Hepatocyte (in vitro differentiated cells): ENCODE data around the gene MADD. TPM values are rescaled to one million over a fixed set of nuclear protein-coding genes. Genes with fewer than 3 reads are reported as not detected.

Experiments
- DNase-seq: peaks from one replicate; pipeline ENCODE4 v3.0.0-alpha.2; 2016; ENCODE audit warnings: low spot score
- H2AFZ ChIP-seq: fragments of 200-600 bp; sonication (generic); 2 replicates; pipeline ENCODE4 v1.6.0; 2016; ENCODE audit warnings: antibody characterized with exemption, mild to moderate bottlenecking
- H3K27ac ChIP-seq: fragments of 200-600 bp; sonication (generic); 2 replicates; pipeline ENCODE4 v1.5.1; 2016; ENCODE audit warnings: mild to moderate bottlenecking
- H3K27me3 ChIP-seq: fragments of 200-600 bp; sonication (generic); 2 replicates; pipeline ENCODE4 v1.6.1; 2016
- H3K36me3 ChIP-seq: fragments of 200-600 bp; sonication (generic); replicated peaks from 2 replicates; pipeline ENCODE4 v1.5.1; 2016; ENCODE audit warnings: low read depth; ENCODE audit not compliant: insufficient read depth
- H3K4me1 ChIP-seq: fragments of 200-600 bp; sonication (generic); 2 replicates; pipeline ENCODE4 v1.5.1; 2016; ENCODE audit warnings: mild to moderate bottlenecking, moderate library complexity; ENCODE audit not compliant: insufficient read depth
- H3K4me2 ChIP-seq: fragments of 200-600 bp; sonication (generic); 2 replicates; pipeline ENCODE4 v1.6.0; 2016
- H3K4me3 ChIP-seq: fragments of 200-600 bp; sonication (generic); 2 replicates; pipeline ENCODE4 v1.5.1; 2016; ENCODE audit warnings: mild to moderate bottlenecking
- H3K79me2 ChIP-seq: fragments of 200-600 bp; sonication (generic); 2 replicates; pipeline ENCODE4 v1.6.0; 2017; ENCODE audit warnings: mild to moderate bottlenecking
- H3K9me2 ChIP-seq: fragments of 200-600 bp; sonication (generic); replicated peaks from 2 replicates; pipeline ENCODE4 v1.6.0; 2017; ENCODE audit warnings: mild to moderate bottlenecking; ENCODE audit not compliant: insufficient read depth
- H3K9me3 ChIP-seq: fragments of 200-600 bp; sonication (generic); 2 replicates; pipeline ENCODE4 v1.5.1; 2016; ENCODE audit warnings: low read depth, mild to moderate bottlenecking
- H4K20me1 ChIP-seq: fragments of 200-600 bp; sonication (generic); 2 replicates; pipeline ENCODE4 v1.6.0; 2016; ENCODE audit warnings: mild to moderate bottlenecking; ENCODE audit not compliant: insufficient read depth, poor library complexity, severe bottlenecking
- EZH2 ChIP-seq: fragments of 200-600 bp; sonication (generic); IDR thresholded peaks from 2 replicates; pipeline ENCODE4 v1.6.1; 2016; ENCODE audit warnings: antibody characterized with exemption, mild to moderate bottlenecking, borderline replicate concordance
- EZH2phosphoT487 ChIP-seq: fragments of 200-600 bp; sonication (generic); IDR thresholded peaks from one replicate; pipeline ENCODE4 v1.6.1; 2018; ENCODE audit warnings: antibody characterized with exemption, mild to moderate bottlenecking, low read depth, moderate library complexity; ENCODE audit not compliant: unreplicated experiment, severe bottlenecking
- WGBS: methylation state at CpG from one replicate; pipeline ENCODE4 v1.1.6; 2016; ENCODE audit warnings: low lambda C conversion rate; ENCODE audit errors: missing lambda C conversion rate; 5-methylcytosine and 5-hydroxymethylcytosine counted together
- polyA plus RNA-seq: library from polyadenylated mRNA; unstranded; fragments of >200 nt; fragmentation: Nextera tagmentation; extraction: Ambion mirVana; gene quantifications from 2 replicates; pipeline ENCODE4 v1.2.1, GENCODE V29; 2016
- total RNA-seq: library from RNA; depleted of rRNA; stranded (reverse); fragments of >200 nt; gene quantifications from 2 replicates; pipeline ENCODE4 v1.2.3, GENCODE V29; 2014
- TF ChIP-seq, protein P1 (sequence below): fragments of 200-600 bp; sonication (generic); IDR thresholded peaks from 2 replicates; pipeline ENCODE4 v1.5.1; 2016; ENCODE audit warnings: antibody characterized with exemption, mild to moderate bottlenecking; ENCODE audit not compliant: poor library complexity

The MADD gene
- total and polyA plus RNA-seq, 2 experiments from 2014 or later = 17.6 to 19.1 TPM

DNA sequence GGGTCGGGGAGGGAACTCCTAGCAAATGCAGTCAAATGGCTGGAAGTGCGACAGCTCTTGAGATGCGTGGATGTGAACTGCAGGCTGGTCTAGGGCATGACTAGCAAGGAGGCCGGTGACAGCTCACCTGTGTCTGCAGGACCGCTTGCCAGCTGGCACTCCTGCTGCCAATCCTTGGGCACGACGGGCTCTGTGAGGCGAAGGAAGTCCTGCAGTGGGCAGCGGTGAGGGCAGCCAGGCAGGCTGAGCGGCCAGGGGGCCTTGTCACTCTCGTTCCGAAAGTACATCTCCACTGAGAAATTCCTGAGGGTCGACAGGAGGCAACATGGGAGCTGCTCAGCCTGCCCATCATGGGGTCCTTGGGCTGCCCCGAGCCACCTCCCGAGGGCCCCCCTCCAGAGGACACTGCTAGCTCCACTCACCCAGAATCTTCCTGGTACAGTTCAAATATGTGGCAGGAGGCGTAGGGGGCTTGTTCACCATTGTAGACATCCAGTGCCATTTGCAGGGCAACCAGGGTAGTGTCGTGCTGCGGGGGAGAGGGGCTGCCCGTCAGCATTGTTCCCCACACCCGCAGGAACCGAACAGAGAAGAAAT, 27.2 kb upstream of the MADD start:
- TF ChIP-seq EZH2phosphoT487 (no peak), EZH2 (no peak)
- TF ChIP-seq, protein P1, sequence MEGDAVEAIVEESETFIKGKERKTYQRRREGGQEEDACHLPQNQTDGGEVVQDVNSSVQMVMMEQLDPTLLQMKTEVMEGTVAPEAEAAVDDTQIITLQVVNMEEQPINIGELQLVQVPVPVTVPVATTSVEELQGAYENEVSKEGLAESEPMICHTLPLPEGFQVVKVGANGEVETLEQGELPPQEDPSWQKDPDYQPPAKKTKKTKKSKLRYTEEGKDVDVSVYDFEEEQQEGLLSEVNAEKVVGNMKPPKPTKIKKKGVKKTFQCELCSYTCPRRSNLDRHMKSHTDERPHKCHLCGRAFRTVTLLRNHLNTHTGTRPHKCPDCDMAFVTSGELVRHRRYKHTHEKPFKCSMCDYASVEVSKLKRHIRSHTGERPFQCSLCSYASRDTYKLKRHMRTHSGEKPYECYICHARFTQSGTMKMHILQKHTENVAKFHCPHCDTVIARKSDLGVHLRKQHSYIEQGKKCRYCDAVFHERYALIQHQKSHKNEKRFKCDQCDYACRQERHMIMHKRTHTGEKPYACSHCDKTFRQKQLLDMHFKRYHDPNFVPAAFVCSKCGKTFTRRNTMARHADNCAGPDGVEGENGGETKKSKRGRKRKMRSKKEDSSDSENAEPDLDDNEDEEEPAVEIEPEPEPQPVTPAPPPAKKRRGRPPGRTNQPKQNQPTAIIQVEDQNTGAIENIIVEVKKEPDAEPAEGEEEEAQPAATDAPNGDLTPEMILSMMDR = no peak
- no peaks in the 10 kb centered on the region for H3K9me3 ChIP-seq
- no peak overlapping the region for H3K4me3 ChIP-seq
- H3K4me1 ChIP-seq = peaks cover 8% of the 10 kb centered on the region
- no peak for DNase-seq
- H3K27ac ChIP-seq = peak overlapping the region; percentile 37
- WGBS = 91% methylated on average over 21 of the region's 21 CpGs
- no peak overlapping the region for H3K4me2 ChIP-seq
- peaks cover 3% of the 10 kb centered on the region for H3K79me2 ChIP-seq
- no peaks in the 10 kb centered on the region for H3K9me2 ChIP-seq
- H4K20me1 ChIP-seq = no peaks in the 10 kb centered on the region
- H3K27me3 ChIP-seq = no peaks in the 10 kb centered on the region
- H2AFZ ChIP-seq = no peak overlapping the region
- H3K36me3 ChIP-seq = no peaks in the 10 kb centered on the region

DNA sequence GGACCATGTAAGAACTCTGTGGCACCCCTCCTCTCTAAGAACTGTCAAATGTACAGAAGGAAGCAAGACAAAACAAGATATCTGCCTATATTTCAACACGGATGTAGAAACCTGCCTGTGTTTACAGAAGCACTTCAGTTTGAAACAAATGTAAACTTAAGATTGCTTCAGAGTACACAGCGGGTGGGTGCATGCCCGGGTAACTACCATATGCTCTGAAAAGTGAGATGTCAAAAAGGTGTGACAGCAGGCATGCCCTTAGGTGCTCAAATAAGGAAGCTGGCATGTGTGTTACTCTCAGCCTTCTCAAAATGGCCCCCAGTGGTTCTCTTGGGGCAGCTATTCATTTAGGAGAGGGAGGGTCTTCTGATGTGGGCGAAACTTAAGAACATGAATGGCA, 26.5 kb upstream of the MADD start:
- H3K79me2 ChIP-seq = peaks cover 8% of the 10 kb centered on the region
- no peak overlapping the region for H3K4me3 ChIP-seq
- H3K9me2 ChIP-seq = no peaks in the 10 kb centered on the region
- TF ChIP-seq, protein P1 = no peak
- TF ChIP-seq EZH2phosphoT487 (no peak), EZH2 (no peak)
- H3K27me3 ChIP-seq = no peaks in the 10 kb centered on the region
- H2AFZ ChIP-seq = no peak overlapping the region
- no peak overlapping the region for H3K4me2 ChIP-seq
- no peak for DNase-seq
- peaks cover 8% of the 10 kb centered on the region for H3K4me1 ChIP-seq
- H4K20me1 ChIP-seq = no peaks in the 10 kb centered on the region
- no peaks in the 10 kb centered on the region for H3K9me3 ChIP-seq
- no peaks in the 10 kb centered on the region for H3K36me3 ChIP-seq
- H3K27ac ChIP-seq = peak overlapping the region; percentile 37
- 66% methylated on average over 4 of the region's 4 CpGs for WGBS

DNA sequence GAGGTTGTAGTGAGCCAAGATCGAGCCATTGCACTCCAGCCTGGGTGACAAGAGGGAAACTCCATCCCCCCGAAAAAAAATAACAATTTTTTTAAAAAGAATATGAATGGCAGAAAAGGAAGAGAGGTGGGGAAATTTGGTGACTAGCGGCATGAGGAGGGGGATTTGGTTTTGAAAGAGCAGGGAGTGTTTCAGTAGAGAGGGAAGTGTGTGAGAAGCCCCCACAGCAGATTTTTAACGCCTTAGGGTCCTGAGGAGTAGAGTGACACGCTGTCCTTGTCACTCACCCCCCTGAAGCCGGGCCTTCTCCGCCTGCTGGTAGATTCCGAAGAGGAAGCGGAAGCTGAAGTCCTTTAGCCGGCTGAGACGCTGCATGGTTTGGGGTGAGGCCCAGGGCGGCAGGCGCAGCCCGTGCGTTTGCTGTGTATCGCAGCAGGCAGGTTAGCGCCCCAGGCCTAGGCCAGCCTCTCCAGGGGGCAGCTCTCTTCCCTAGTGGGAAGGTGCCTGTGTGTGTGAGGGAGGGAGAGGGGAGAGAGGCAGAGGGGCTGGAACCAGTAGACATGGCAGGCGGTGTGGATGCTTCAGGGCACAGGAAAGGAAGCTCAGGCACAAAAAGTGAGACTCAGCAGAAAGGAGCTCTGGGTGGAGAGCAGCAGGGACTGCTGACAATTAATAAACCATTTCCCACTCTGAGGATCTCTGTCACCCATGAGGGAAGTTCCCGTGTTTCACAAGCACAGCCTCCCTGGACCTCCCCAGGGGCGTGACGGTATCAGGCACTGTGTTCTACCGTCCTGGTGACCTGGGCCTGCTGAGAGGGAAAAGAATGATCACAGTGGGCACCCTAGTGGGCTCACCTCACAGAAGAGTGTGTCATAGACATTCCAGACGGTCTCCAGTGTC, 25.2 kb upstream of the MADD start:
- Histone ChIP-seq H3K9me3 (no peaks in the 10 kb centered on the region), H4K20me1 (no peaks in the 10 kb centered on the region), H3K4me1 (peaks cover 8% of the 10 kb centered on the region), H3K9me2 (no peaks in the 10 kb centered on the region), H3K79me2 (peaks cover 15% of the 10 kb centered on the region), H3K27me3 (no peaks in the 10 kb centered on the region), H3K4me2 (no peak overlapping the region), H3K4me3 (no peak overlapping the region), H3K36me3 (no peaks in the 10 kb centered on the region), H2AFZ (no peak overlapping the region), H3K27ac (no peak overlapping the region)
- 91% methylated on average over 23 of the region's 23 CpGs for WGBS
- no peak for DNase-seq
- no peak for TF ChIP-seq EZH2

DNA sequence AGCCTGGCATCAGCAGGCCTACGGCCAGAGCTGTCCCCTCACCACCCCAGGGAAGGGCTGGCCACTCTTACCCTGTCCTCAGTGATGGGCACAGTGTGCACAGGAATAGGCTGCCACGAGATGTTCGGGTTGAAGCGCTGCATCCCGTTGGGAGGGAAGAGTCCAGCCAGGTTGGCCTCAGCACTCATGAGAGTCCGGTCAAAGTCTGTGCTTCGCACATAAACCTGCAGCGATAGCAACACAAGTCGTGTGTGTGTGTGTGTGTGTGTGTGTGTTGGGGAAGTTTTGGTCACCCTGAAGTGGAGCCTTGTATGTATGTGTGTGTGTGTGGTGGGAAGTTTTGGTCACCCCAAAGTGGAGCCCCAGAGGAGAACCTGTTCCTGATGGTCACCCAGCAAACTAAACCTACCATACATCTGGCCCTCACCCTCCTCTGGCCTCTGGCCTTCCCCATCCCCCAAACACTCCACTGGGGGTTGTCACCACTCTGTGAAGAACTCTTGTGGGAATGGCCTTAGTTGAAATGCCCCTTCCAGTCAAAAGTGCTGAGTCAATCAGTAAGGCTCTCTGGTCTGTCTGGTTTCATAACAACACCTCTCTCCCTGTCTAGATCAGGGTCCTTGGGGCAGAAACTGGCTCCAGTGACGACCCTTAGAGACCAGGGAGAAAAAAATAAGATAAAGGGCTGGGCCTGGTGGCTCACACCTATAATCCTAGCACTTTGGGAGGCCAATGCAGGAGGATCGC, 24.1 kb upstream of the MADD start:
- H3K27me3 ChIP-seq = no peaks in the 10 kb centered on the region
- H4K20me1 ChIP-seq = no peaks in the 10 kb centered on the region
- no peak overlapping the region for H2AFZ ChIP-seq
- H3K4me2 ChIP-seq = no peak overlapping the region
- TF ChIP-seq EZH2phosphoT487 = no peak
- TF ChIP-seq EZH2 = no peak
- TF ChIP-seq, protein P1 = no peak
- H3K4me3 ChIP-seq = no peak overlapping the region
- 76% methylated on average over 11 of the region's 11 CpGs for WGBS
- no peaks in the 10 kb centered on the region for H3K36me3 ChIP-seq
- no peaks in the 10 kb centered on the region for H3K9me2 ChIP-seq
- H3K4me1 ChIP-seq = peaks cover 8% of the 10 kb centered on the region
- peaks cover 15% of the 10 kb centered on the region for H3K79me2 ChIP-seq
- H3K27ac ChIP-seq = peak overlapping the region; percentile 31
- no peaks in the 10 kb centered on the region for H3K9me3 ChIP-seq
- DNase-seq = no peak
